ENCODE measurements around the gene ZFPL1.
A peak's percentile ranks its signal among the peaks of the same experiment; 100 is the strongest.

Gene ZFPL1

DNA sequence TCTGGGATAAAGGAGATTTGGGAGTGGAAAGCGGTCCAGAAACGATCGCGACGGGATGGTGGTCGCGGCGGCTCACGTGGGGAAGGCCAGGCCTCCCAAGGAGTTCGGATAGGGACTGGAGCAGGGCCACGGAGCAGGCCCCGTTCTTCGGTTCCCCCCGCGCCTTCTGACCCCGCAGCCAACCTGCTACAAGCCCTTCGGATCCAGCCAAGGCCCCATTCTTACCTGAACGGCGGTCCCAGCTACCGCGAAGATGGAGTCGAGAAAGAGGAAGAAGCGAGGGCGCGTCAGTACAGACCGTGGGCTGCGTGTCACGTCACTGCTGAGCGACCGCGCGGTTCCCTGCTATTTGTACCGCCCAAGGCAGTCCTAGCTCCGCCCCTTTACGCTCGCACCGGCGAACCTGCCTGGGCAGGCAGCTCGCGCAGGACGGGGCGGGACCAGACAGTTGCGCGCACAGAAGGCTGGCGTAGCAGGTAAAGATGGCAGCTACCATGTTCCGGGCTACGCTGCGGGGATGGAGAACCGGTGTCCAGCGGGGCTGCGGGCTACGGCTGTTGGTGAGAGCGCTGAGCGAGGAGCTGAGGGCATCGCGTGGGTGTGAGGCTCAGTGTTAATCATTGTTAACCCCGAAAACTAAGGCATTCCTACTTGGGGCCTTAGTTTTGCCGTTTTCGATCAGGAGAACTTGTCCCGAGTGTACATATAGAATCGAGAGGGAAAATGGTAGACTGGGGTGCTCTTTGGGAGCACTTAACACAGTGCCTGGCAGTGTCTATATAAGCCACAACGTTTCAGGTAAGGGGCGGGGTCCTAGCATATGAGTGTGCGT lies 38.1 kb downstream of the ZFPL1 start, which contains the start of the genes FAU and MRPL49:
Gene FAU (minus strand): TSS at position 270 of the 832 bp plus-strand sequence. CDS start 321 bp downstream, outside the sequence.
Gene MRPL49 (plus strand): TSS at position 457 of the 832 bp plus-strand sequence. CDS start 26 bp downstream, at position 483.
- H3K4me3 ChIP-seq: peak within 1 kb of the TSS; percentile 66 to 98 (median 91)
- H3K27ac ChIP-seq: peak within 1 kb of the TSS; percentile 76 to 97 (median 92)

DNA sequence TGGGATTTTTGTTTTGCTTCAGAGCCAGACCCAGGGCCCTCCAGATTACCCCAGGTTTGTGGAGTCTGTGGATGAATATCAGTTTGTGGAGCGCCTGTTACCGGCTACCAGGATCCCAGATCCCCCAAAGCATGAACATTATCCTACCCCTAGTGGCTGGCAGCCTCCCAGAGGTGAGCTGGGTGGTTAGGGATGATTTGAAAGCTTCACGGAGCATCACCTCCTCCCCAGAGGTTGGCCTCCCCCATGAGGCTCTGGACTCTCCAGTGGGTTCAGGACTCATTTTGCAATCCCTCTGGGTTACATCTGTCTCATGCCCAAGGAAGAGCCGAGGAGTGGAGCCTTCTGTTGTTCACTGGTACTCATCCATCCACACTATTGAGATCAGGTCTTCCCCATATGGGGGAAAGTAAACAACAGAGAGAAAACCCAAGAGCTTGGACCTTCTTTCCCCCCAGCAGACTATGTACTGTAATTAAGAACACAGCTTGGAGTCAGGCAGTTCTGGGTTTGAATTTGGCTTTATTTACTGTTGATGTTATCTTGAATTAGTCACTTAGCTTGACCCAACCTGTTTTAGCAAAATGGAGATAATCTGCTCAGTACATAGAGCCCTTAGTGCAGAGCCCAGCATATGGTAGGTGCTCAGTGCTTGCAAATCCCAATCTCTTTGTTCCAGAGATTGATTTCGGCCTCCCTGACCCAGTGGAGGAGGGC lies 40.6 kb downstream of the ZFPL1 start:
- no peak overlapping the region for H3K27ac ChIP-seq
- no peak overlapping the region for H3K4me3 ChIP-seq

DNA sequence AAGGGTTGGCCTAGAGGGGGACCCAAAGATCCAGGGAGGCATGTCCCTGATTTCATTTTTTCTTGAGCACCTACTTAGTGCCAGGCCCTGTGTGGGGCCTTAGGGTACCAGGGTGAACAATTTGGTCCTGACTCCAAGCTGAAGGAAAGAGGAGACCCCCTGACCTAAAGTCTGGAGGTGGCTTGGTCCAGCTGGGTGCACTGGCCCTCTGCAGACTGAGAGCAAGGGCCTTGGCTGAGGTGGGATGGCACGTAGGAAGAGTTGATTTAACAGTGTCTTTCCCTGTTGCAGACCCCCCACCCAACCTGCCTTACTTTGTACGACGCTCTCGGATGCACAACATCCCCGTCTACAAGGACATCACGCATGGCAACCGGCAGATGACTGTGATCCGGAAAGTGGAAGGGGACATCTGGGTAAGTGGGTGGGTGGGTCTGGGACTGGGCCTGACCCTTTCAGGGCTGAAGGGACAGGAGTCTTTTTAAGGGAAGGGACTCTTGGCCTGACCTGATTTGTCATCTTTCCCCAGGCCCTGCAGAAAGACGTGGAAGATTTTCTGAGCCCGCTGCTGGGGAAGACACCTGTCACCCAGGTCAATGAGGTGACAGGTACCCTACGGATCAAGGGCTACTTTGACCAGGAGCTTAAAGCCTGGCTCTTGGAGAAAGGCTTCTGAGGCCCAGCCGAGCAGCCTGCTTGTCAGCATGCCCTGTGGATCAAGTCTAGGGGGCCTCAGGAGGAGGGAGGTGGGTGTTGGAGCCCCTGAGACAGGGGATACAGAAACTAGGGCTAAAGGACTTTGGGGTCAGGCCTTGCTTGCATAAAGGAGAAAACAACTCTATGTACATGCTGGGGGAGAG lies 41.4 kb downstream of the ZFPL1 start:
- no peak overlapping the region for H3K27ac ChIP-seq

DNA sequence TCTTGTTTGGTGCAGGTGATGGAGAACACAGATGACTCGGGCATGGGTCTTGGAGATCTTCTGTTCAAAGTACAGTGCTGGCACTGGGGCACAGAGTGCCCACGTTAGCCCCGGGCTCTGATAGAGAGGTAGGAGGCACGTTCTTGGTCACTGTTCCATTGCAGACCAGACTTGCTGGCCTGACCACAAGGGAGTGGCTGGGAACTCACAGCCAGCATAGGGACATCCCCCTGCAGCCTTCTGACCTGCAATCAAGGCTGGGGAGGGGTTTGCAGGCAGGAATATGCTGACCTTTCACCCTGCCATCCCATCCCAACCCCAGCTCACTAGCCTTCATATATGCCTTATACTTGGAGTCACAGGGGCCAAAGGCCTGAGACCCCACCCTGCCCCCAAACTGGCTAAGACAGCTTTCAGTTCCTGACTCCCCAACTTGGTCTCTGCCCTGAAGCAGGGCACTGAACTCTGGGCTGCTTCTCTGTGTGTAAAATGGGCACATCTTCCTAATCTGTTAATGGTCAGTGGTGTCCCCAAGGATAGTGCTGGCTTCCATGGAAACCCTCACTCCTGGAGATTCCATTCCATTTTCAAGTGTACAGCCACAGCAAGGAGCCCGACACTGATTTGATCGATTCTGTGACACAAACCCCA lies 42.7 kb downstream of the ZFPL1 start:
- no peak overlapping the region for H3K4me3 ChIP-seq
- no peak overlapping the region for H3K27ac ChIP-seq

More for the DNA sequence above, 41.4 kb downstream of the ZFPL1 start:
- H3K4me3 ChIP-seq: no peak overlapping the region

GRCh38 chr11:65127473-65128181 lies 43.6 kb downstream of the ZFPL1 start:
- Histone ChIP-seq H3K27ac (no peak overlapping the region), H3K4me3 (no peak overlapping the region)

DNA sequence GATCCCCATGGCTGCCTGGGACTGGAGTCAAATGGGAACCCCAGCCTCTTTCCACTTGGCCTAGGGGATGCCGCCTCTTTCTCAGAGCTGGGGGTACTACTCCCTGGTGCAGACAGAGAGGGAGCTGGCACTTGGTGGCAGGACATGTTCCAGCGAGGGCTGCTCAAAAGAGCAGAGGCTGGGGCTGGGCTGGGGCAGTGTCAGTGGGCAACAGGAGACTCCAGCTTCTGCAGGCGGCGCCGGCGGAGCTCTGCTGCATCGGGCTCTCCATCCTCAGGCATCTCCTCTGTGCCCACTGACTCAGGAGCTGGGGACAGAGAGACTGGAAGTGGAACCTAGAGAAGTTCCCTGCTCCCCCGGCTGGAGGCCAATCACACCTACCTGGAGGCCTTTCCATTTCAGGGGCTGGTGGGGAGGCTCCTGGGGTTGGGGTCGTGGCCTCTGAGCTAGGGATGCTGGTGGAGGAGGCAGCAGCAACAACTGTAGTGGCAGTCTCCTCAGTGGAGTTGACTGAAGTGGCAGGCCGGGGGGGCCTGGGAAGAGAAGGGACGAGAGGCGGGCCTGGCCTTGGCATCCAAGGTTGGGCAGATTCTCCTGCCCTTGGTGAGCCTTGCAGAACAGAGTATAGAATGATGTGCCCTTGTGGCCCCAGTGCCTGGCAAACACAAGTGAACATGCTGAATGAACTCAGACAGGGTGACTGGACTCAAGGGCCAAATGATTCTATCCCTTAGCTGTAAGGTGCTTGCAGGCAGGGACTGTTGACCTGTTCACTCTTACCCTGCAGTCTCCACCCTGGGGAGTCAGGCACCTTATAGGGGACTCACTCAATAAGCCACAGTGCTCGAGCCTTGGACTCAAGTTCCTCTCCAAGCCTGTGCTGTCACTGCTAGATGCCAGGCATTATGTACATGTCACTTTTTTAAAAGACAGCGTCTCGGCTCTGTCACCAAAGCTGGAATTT lies 44.4 kb downstream of the ZFPL1 start:
- Histone ChIP-seq H3K27ac (no peak overlapping the region), H3K4me3 (no peak overlapping the region)

- no peak overlapping the region for H3K4me3 ChIP-seq
- H3K27ac ChIP-seq: peak overlapping the region in 2 of 21 experiments; percentile 20 to 21
These were observed 45.8 kb downstream of the ZFPL1 start for GRCh38 chr11:65129649-65130441.

DNA sequence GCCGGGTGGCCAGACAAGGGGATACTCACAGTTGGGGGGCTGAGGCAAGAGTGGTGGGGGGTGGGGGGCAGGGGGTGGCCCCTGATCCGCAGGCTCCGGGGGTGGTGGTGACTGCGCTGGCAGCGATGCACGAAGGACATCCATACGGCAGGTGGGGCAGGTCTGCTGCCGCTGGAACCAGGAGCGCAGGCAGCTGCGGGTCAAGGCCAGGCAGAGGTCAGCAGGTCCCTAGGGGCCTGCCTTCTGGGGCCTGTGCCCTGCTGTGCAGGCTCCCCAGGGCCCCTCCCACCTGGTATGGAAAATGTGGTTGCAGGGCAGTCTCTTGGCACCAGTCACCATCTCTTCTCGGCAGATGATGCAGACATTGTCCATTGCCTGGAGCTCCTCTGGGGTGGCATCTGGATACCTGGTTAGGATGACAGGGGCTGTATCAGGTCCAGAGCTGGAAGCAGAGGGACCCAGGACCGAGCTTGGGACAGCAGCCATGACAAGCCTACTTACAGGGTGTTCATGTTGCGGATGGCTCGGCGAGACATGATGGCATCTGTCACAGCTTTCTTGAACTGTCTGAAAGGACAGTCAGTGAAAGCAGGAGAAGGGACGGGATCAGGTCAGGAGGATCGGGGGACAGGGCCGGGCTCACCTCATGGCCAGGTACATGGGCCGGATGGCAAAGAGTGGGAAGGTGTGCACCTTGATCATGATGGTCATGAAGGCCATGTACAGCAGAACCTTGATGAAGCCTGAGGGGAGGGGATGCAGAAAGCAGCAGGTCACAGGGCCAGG lies 46.8 kb downstream of the ZFPL1 start:
- no peak overlapping the region for H3K4me3 ChIP-seq
- no peak overlapping the region for H3K27ac ChIP-seq

GRCh38 chr11:65131417-65131776 lies 47.4 kb downstream of the ZFPL1 start:
- Histone ChIP-seq H3K4me3 (no peak overlapping the region), H3K27ac (no peak overlapping the region)

GRCh38 chr11:65131895-65132237 lies 47.8 kb downstream of the ZFPL1 start:
- Histone ChIP-seq H3K27ac (peak overlapping the region in 2 of 21 experiments; percentile 12 to 98), H3K4me3 (no peak overlapping the region)

DNA sequence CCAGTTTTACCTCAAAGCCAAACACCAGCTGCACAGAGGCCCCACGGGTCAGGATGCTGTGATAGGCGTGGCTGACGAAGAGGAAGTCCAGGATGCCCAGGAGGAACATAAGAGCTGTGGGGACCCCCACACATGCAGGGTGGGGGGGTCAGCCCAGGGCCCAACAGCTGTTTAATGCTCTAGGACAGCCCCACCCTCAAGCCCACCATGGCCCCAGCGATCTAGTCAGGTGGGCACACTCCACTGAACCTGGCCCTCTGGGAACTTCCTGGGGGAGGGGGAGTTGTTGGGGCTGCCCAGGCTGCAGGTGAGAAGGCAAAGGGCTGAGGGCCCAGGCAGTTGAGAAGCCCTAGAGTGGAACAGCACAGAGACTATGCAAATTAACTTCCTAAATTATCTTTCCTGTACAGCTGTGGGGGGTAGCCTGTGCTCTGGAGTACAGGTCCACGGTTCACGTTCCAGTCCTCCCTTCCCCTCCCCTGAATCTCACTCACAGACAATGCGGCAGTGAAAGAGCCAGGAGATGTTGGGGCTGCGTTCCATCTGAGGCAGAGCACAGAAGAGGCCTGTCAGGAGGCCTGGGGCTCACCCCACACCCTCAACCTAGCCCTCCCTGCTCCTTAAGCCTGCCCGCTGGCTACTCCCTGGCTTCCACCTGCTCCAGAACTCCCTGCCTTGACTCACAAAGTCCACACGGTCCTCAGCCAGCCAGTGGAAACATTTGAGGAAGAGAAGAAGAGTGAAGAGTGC lies 48.4 kb downstream of the ZFPL1 start:
- H3K27ac ChIP-seq: peak overlapping the region in 8 of 21 experiments; percentile 10 to 99 (median 96)

DNA sequence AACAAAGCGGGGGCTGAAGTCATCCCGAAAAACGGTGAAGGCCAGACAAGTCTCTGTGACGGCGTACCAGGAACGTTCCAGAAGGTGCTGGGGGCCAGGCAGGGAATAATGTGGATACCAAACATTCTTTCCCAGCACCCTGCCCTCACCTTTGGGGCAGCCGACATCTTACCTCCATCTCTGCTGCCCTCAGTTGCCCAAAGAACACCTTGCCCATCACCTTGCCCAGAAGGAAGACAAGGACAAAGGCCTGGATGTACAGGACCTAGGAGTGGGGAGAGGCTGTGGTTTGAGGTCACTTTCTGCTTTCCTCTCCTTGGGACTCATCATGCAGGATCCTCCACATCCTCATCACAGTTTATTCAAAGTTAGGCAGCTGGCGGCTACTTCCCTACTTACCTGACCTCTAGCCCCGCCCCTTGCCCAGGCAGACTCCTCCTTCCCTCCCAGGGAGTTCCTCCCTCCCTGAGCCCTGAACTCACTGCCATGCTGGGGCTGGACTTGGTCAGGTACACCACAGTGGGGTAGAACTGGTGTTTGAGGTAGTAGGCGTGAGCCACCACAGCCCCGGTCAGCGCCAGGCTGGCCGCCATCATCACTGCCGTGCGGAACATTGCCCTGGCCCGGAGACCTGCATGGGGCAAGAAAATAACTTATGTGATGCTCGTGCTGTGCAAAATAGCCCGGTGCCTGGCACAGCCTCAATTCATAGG lies 49.1 kb downstream of the ZFPL1 start:
- Histone ChIP-seq H3K27ac (peak overlapping the region in 17 of 21 experiments; percentile 10 to 100 (median 98)), H3K4me3 (peak overlapping the region; percentile 72 to 97 (median 92))

More for the DNA sequence above, 48.4 kb downstream of the ZFPL1 start:
- peak overlapping the region in 1 of 7 experiments; percentile 92 for H3K4me3 ChIP-seq

DNA sequence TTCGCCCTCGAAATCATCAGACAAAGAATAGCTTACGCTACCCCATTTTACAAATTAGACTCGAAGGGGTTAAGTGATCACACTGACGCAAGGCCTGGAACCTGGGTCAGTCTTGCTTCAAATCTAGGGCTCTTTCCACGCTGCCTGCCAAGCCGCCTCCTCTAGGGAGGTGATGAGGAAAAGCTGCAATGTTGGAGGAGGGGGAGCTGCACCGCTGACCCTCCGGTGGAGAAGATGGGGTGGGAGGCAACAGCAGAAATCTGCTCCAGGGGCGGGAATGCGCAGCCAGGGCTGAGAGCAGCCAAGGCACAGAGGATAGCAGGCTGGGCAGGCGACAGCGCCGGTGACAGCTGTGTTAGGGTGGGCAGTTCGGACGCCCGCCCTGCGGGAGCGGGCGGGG lies 49.7 kb downstream of the ZFPL1 start:
- Histone ChIP-seq H3K27ac (peak overlapping the region in 20 of 21 experiments; percentile 93 to 100 (median 98)), H3K4me3 (peak overlapping the region; percentile 72 to 97 (median 92))

DNA sequence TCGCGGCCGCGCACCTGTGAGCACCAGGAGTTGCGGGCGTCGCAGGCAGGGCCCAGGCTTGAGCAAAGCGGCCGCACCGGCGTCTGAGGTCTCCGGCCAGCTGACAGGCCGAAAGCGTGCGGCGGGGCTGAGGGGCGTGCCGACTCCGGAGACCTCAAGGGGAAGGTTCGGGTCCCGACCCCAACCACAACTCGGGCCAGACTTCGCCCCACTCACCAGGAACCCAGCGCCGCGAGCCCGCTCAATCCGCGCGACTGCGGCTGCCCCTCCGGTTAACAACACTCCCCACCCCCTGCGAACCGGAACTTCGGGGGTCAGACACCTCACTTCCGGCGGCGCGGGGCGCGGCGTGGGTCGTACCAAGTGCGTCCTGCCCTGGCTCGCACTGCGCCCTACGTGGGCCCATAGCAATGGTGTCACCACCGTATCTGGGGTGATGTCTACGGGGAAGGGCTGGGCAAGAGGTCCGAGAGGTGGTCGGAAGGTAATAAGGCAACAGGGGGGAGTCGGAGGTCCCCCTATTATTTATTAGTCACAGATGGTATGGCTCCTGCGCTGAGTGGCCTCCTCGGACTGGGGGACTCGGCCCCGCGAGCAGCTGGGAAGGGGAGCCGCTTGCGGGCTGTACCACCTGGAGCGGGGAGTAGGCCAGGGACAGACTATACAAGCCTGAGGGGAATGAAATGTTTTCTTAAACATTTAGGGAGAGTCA lies 50.4 kb downstream of the ZFPL1 start, which contains the start of gene SYVN1:
Gene SYVN1 (minus strand): TSS at position 280 of the 712 bp plus-strand sequence. CDS start 918 bp downstream, outside the sequence.
- H3K4me3 ChIP-seq: peak within 1 kb of the TSS; percentile 72 to 97 (median 92)
- H3K27ac ChIP-seq: peak within 1 kb of the TSS; percentile 76 to 100 (median 98)

All from skin epidermis (tissue), 12 donors.